NCI-H1048 (cell line): ENCODE measurements around the gene PVALEF.

Source experiments
- DNase-seq: peaks from one replicate; lab custom pipeline; 2025; lab: John Stamatoyannopoulos, UW

Gene PVALEF

GRCh38 chr17:81165246-81166032, at the start of gene PVALEF:
Gene PVALEF (plus strand): TSS chr17:81165507. CDS start chr17:81181227, 15,720 bp downstream.
- no peak for DNase-seq

DNA sequence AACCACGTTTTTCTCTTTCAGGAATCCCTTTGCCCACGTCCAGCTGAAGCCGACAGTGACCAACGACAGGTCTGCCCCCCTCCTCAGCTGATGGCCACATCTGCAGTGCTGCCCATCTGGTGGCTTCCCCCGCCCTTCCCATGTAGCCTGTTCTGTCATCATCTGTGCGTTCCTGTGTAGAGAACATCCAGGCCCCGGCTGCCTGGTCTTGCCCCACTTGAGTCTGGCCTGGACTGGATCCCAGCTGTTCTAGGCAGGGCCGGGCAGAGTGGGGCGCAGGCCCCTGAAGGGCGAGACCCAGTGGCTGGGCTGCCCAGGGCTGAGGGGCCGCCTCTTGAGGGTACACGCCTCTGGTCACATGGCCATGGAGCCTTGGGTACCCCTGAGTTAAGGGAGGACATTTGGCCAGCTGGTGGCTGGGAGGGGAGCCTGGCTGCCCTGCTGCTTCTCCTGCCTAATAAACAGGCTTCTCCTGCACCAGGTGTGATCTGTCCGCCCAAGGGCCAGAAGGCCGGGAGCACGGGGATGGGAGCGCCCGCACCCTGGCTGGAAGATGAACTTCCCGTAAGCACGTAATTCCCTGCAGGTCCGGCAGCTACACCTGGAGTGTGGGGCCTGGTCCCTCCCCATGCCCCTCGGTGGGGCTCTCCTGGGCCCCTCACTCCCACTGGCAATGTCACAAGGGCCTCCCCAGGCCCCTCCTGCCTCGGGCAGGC, 49.4 kb upstream of the PVALEF start:
- DNase-seq, result no peak

DNA sequence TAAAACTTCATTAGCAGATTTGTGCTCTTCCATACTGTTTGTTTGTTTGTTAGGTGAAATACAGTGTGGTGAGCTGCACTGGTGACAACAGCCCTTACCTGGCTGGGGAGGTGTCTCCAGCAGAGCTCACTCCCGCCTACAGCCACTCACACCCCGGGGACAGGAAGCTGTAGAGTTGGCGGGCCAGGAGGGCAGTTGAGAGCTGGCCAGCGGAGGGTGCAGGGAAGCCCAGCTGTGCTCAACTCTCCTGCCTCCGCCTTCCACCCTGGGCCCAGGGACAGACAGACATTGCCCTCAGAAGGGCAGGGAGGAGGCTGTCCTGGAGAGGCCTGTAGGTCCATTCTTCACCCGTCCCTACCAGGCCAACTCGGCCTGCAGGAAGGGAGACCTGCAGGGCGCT, 48.6 kb upstream of the PVALEF start:
- DNase-seq, result no peak

GRCh38 chr17:81117672-81118198, 47.6 kb upstream of the PVALEF start:
- no peak for DNase-seq

GRCh38 chr17:81118308-81119221, 46.7 kb upstream of the PVALEF start:
- no peak for DNase-seq

GRCh38 chr17:81119223-81120148, 45.8 kb upstream of the PVALEF start:
- peak; percentile 94 for DNase-seq

- DNase-seq, result no peak
Measured at GRCh38 chr17:81120149-81120484, 45.2 kb upstream of the PVALEF start.

GRCh38 chr17:81120695-81121621, 44.3 kb upstream of the PVALEF start:
- no peak for DNase-seq

GRCh38 chr17:81121841-81122733, 43.2 kb upstream of the PVALEF start:
- DNase-seq, result no peak

DNA sequence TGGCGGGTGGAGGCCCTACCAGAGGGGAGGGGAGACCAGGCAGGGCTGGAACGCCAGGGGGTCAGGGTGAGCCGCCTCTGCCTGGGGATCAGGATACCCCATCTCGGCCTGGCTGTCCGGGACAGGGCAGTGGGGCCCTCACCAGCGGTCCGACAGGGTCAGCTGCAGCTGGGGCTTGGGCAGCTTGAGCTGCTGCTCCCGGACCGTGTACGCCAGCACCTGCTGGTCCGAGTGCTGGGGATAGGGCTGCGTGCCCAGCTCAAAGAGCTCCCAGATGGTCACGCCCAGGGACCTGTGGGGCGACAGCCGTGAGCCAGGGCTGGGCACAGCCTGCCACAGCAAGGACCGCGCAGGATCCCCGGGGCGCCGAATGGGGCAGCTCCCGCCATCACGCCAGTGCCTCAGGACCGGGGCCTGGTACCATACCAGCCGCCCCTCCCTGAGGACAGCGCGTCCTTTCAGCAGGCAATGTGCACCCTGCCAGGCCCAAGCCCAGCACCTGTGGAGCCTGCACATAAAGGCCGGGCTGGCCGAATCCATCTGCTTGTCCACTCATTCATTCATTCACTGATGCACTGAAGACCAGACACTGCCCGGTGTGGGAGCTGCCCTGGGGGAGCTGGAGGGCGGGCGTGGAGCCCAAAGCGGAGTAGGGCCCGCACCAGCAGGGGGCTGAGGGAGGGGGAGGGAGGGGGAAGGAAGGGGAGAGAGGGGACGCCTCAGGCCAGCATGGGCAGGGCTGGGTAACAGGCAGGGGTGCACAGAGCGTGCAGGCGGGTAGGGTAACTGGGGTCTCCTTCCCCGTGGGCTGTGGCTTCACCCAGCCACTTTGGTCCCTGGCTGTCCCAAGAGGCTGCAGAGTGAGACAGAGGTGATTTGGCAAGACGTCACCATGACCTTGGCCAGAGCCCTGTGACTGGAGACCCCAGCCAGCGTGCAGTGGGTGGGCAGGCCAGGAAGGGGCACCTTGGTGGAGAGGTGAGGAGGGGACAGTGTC, 42.0 kb upstream of the PVALEF start:
- DNase-seq, result no peak

DNA sequence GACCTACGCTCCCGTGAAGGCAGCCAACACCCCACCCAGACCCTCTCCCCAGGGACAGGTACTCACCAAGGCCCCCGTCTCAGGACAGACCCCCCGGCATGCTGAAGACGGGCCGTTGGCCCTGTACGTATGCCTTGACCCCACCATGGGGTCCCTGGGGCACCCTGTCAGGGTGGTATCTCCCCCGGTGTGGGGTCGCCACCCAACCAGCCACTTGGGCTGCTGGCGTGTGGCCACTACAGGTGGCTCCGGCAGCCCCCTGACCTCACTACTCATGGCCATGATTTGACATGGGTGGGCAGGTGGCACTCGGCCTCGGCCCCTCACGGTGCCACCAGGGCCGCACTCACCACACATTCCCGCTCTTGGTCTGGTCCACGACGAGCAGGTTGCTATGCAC, 40.9 kb upstream of the PVALEF start:
- no peak for DNase-seq

GRCh38 chr17:81125573-81126081, 39.7 kb upstream of the PVALEF start:
- no peak for DNase-seq

DNA sequence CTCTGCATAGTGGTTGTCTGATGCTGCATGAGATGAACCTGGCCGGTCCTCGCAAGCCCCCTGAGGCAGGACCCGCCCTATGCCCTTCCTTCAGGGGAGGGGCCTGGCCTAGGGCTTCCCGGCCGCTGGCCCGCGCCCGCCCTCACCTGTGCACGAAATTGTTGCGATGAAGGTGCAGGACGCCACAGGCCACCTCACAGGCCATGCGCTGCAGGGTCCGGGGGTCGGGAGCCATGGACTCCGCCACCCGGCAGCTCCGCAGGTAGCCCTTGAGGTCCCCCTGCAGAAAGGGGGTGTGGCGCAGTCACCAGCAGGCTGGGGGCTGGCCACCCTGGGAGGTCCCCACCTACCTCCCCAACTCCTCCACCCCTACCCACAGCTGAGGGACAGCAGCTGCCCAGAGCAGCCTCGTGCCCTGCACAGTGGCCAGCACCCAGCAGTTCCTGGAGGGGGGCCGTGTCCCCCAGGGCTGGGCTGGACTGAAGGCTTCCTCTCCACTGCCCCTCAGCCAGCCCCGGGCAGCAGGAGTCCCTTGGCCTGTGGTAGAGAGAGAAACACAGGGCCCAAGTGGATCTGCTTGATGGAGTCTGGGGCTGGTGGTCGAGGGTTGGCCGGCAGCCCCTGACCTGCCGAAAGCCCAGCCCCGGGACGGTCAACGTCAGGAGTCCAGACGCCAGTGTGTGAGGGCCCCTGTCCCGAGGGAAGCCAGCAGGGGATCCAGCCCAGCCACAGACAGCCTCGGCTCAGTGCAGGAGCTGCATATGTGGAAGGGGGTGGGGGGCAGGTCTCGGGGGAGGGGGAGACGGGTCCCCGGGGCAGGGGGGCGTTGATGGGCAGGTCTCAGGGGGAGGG, 38.8 kb upstream of the PVALEF start:
- DNase-seq, result no peak

- DNase-seq, result no peak
Measured at GRCh38 chr17:81127133-81127455, 38.2 kb upstream of the PVALEF start.

GRCh38 chr17:81127526-81128177, 37.7 kb upstream of the PVALEF start:
- DNase-seq, result no peak

GRCh38 chr17:81128338-81128737, 37.0 kb upstream of the PVALEF start:
- DNase-seq, result no peak
